ENCODE data around the gene SRD5A3.

SRD5A3 gene

GRCh38 chr4:55345980-55346850, at the start of gene SRD5A3:
TSS of gene SRD5A3 (plus strand) at chr4:55346242. CDS start at chr4:55346337, 95 bp downstream.
- peak; percentile 89 for DNase-seq

- DNase-seq = no peak
Measured at GRCh38 chr4:55297346-55297745, 48.7 kb upstream of the SRD5A3 start.

- no peak for DNase-seq
Measured at GRCh38 chr4:55303760-55304165, 42.3 kb upstream of the SRD5A3 start.

GRCh38 chr4:55304303-55304702, 41.7 kb upstream of the SRD5A3 start:
- DNase-seq = no peak

- no peak for DNase-seq
Measured at GRCh38 chr4:55308071-55308470, 38.0 kb upstream of the SRD5A3 start.

GRCh38 chr4:55311792-55312488, 34.1 kb upstream of the SRD5A3 start:
- no peak for DNase-seq

GRCh38 chr4:55312489-55313101, 33.4 kb upstream of the SRD5A3 start:
- DNase-seq = peak; percentile 60

- no peak for DNase-seq
Measured at GRCh38 chr4:55314141-55314820, 31.8 kb upstream of the SRD5A3 start.

- no peak for DNase-seq
Measured at GRCh38 chr4:55318175-55319129, 27.6 kb upstream of the SRD5A3 start.

GRCh38 chr4:55321707-55322264, 24.3 kb upstream of the SRD5A3 start:
- DNase-seq = peak; percentile 89

- no peak for DNase-seq
Measured at GRCh38 chr4:55323375-55323774, 22.7 kb upstream of the SRD5A3 start.

GRCh38 chr4:55326629-55327028, 19.4 kb upstream of the SRD5A3 start:
- DNase-seq = no peak

GRCh38 chr4:55329012-55329411, 17.0 kb upstream of the SRD5A3 start:
- no peak for DNase-seq

- no peak for DNase-seq
Measured at GRCh38 chr4:55330241-55330640, 15.8 kb upstream of the SRD5A3 start.

GRCh38 chr4:55336138-55337034, 9.7 kb upstream of the SRD5A3 start:
- DNase-seq = no peak

GRCh38 chr4:55337944-55338343, 8.1 kb upstream of the SRD5A3 start:
- DNase-seq = no peak

- no peak for DNase-seq
Measured at GRCh38 chr4:55338486-55338885, 7.6 kb upstream of the SRD5A3 start.

GRCh38 chr4:55340266-55340665, 5.8 kb upstream of the SRD5A3 start:
- no peak for DNase-seq

GRCh38 chr4:55343887-55344286, 2.2 kb upstream of the SRD5A3 start:
- no peak for DNase-seq

GRCh38 chr4:55345054-55345453, 988 bp upstream of the SRD5A3 start:
- no peak for DNase-seq

- no peak for DNase-seq
Measured at GRCh38 chr4:55346851-55347255, 811 bp downstream of the SRD5A3 start.
